Endothelial cell of umbilical vein (primary cell): Measurements from ENCODE around the gene PEMT.

ENCODE experiments used
- EZH2 ChIP-seq: IDR thresholded peaks from 2 replicates; pipeline ENCODE4 v1.6.1; 2012; ENCODE audit warnings: borderline replicate concordance, low read depth, mild to moderate bottlenecking, moderate library complexity, low read length, inconsistent platforms; ENCODE audit not compliant: severe bottlenecking
- POLR2A ChIP-seq: IDR thresholded peaks from 2 replicates; pipeline ENCODE4 v1.6.1; 2012; ENCODE audit warnings: low read depth, mild to moderate bottlenecking, control low read depth, low read length
- POLR2AphosphoS5 ChIP-seq: IDR thresholded peaks from 2 replicates; pipeline ENCODE4 v1.6.1; 2012; ENCODE audit warnings: low read depth, mild to moderate bottlenecking, control low read depth, low read length, moderate library complexity; ENCODE audit not compliant: insufficient read depth
- TF ChIP-seq, protein P1 (sequence below), 2 donors: IDR thresholded peaks; 1 replicate in 1 of 2; 2 replicates in 1 of 2; pipeline ENCODE4 v1.5.1; 2011; ENCODE audit warnings: low read length in 2 of 2, mild to moderate bottlenecking in 2 of 2, moderate library complexity in 2 of 2, control low read depth in 1 of 2, inconsistent platforms in 1 of 2, low read depth in 1 of 2; ENCODE audit not compliant: insufficient read depth in 1 of 2; ENCODE audit errors: extremely low read depth in 1 of 2
- TF ChIP-seq, protein P2 (sequence below): IDR thresholded peaks from 2 replicates; pipeline ENCODE4 v1.6.1; 2011; ENCODE audit not compliant: insufficient read depth, insufficient read length

DNA sequence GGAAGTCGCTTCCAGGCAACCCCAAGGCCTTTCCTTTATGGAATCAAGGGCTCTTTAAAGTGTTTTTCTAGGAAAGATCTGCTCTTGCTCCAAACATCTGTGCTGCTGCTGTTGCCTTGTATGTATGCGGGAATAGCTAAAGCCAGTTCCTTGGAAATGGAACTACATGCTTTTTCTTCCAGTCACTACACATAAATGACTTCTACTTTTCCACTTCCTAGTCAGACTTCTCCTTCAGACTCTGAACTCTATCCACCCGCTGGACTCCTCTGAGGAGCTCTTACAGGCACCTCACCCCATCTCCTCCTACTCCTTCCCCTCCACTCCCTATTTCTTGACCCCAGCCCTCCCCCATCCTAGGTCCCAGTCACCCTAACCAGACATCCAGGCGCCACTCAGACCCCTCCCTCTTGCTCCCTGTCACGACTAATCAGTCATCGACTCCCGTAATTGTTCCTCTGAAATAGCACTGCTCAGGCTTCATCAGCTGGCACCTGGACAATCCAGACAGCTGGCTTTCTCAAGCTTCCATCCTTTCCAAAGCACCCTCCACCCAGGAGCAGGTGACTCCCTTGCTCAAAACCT, 15.0 kb upstream of the PEMT start:
- TF ChIP-seq, protein P1, sequence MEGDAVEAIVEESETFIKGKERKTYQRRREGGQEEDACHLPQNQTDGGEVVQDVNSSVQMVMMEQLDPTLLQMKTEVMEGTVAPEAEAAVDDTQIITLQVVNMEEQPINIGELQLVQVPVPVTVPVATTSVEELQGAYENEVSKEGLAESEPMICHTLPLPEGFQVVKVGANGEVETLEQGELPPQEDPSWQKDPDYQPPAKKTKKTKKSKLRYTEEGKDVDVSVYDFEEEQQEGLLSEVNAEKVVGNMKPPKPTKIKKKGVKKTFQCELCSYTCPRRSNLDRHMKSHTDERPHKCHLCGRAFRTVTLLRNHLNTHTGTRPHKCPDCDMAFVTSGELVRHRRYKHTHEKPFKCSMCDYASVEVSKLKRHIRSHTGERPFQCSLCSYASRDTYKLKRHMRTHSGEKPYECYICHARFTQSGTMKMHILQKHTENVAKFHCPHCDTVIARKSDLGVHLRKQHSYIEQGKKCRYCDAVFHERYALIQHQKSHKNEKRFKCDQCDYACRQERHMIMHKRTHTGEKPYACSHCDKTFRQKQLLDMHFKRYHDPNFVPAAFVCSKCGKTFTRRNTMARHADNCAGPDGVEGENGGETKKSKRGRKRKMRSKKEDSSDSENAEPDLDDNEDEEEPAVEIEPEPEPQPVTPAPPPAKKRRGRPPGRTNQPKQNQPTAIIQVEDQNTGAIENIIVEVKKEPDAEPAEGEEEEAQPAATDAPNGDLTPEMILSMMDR (IDR thresholded peaks at IDR 0.05; ENCODE audit: extremely low read depth in 1 of 2, insufficient read depth in 1 of 2, low read depth in 1 of 2, low read length in 2 of 2) = no peak
- TF ChIP-seq EZH2 (no peak), POLR2A (no peak), POLR2AphosphoS5 (no peak)
- TF ChIP-seq, protein P2, sequence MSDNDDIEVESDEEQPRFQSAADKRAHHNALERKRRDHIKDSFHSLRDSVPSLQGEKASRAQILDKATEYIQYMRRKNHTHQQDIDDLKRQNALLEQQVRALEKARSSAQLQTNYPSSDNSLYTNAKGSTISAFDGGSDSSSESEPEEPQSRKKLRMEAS = no peak
